Natural killer cell (primary cell): ENCODE measurements around the gene REXO4. TPM values are rescaled to one million over a fixed set of nuclear protein-coding genes. Genes with fewer than 3 reads are reported as not detected.
A peak's percentile ranks its signal among the peaks of the same experiment; 100 is the strongest.

Source experiments
- ATAC-seq, 3 donors: fragments of 150-1000 bp in 2 of 3; fragments of 200-7000 bp in 1 of 3; cut with Tn5 transposase; 1 replicate in 1 of 3; 2 replicates in 2 of 3; pipeline ENCODE4 v1.10.0; 2021; ENCODE audit warnings: mild to moderate bottlenecking in 2 of 3, moderate library complexity in 2 of 3
- DNase-seq, 2 donors: peaks; one replicate each; pipeline versions ENCODE4 v3.0.0 to v3.0.0-alpha.2; 2013 to 2021; ENCODE audit warnings: mixed read lengths in 1 of 2
- H3K27ac ChIP-seq: one replicate; pipeline ENCODE4 v1.5.1; 2013; ENCODE audit warnings: mild to moderate bottlenecking, low read length
- H3K27me3 ChIP-seq: one replicate; pipeline ENCODE4 v1.6.1; 2013; ENCODE audit warnings: low read length; ENCODE audit not compliant: control insufficient read depth, insufficient read depth
- H3K36me3 ChIP-seq: one replicate; pipeline ENCODE4 v1.6.1; 2013; ENCODE audit warnings: low read length; ENCODE audit not compliant: control insufficient read depth, insufficient read depth
- H3K4me1 ChIP-seq: one replicate; pipeline ENCODE4 v1.6.1; 2013; ENCODE audit warnings: low read length; ENCODE audit not compliant: control insufficient read depth, insufficient read depth
- H3K4me3 ChIP-seq: one replicate; pipeline ENCODE4 v1.5.1; 2013; ENCODE audit warnings: low read length
- H3K9me3 ChIP-seq: one replicate; pipeline ENCODE4 v1.6.1; 2013; ENCODE audit warnings: low read length; ENCODE audit not compliant: control insufficient read depth, insufficient read depth
- H3K27ac Mint-ChIP-seq, 2 donors: one replicate each; pipeline ENCODE4 v1.8.0; 2022; ENCODE audit warnings: mild to moderate bottlenecking in 2 of 2, mixed read lengths in 2 of 2, moderate library complexity in 1 of 2
- H3K27me3 Mint-ChIP-seq, 2 donors: one replicate each; pipeline ENCODE4 v1.8.0; 2022; ENCODE audit warnings: low read depth in 2 of 2, mixed read lengths in 2 of 2
- H3K36me3 Mint-ChIP-seq: one replicate; pipeline ENCODE4 v1.8.0; 2022; ENCODE audit warnings: mixed read lengths
- H3K4me1 Mint-ChIP-seq, 2 donors: one replicate each; pipeline ENCODE4 v1.8.0; 2022; ENCODE audit warnings: mixed read lengths in 2 of 2
- H3K4me3 Mint-ChIP-seq: one replicate; pipeline ENCODE4 v1.8.0; 2022; ENCODE audit warnings: mild to moderate bottlenecking, moderate library complexity, mixed read lengths
- H3K9me3 Mint-ChIP-seq, 2 donors: one replicate each; pipeline ENCODE4 v1.8.0; 2022; ENCODE audit warnings: mixed read lengths in 2 of 2
- CTCF ChIP-seq: fragments of 200-600 bp; IDR thresholded peaks from one replicate; pipeline ENCODE4 v1.8.0; 2022; ENCODE audit warnings: antibody characterized with exemption
- WGBS: methylation state at CpG from one replicate; pipeline ENCODE4 v1.1.7; 2013; ENCODE audit warnings: missing lambda C conversion rate; ENCODE audit not compliant: insufficient coverage; 5-methylcytosine and 5-hydroxymethylcytosine counted together
- intact Hi-C: fragments of 100-400 bp; cut with micrococcal nuclease; formaldehyde crosslinking; loops from one replicate; pipeline ENCODE4 v1.14.2; 2022
- total RNA-seq, 4 donors: library from RNA; stranded (reverse); fragments of 120-200 nt in 1 of 4; gene quantifications; one replicate each; pipeline versions ENCODE4 v1.2.3 to v1.2.4, GENCODE V29; 2013 to 2022

Gene REXO4
- total RNA-seq, 3 donors from 2014 or later (not counting 1 experiment from before 2014, with no cell fraction given): 14.2 to 21.6 (median 18.8) TPM

- DNase-seq (no peak), ATAC-seq (peak in 2 of 3 donors; percentile 40 to 67)
- Histone ChIP-seq H3K27ac (no peak overlapping the region), H3K27me3 (peaks cover 8% of the 10 kb centered on the region), H3K9me3 (no peaks in the 10 kb centered on the region), H3K4me3 (no peak overlapping the region), H3K36me3 (no peaks in the 10 kb centered on the region), H3K4me1 (peaks cover 6% of the 10 kb centered on the region)
- Mint-ChIP-seq H3K9me3 (no peaks in the 10 kb centered on the region), H3K27ac (no peak overlapping the region), H3K4me1 (peaks cover 0 to 6% of the 10 kb centered on the region in 2 donors), H3K27me3 (peaks cover 8 to 22% of the 10 kb centered on the region in 2 donors), H3K4me3 (peak overlapping the region; percentile 55), H3K36me3 (no peaks in the 10 kb centered on the region)
- intact Hi-C loops: no loop called here
- 2% methylated on average over 57 of the region's 57 CpGs for WGBS
- TF ChIP-seq CTCF: no peak
Observed at GRCh38 chr9:133428617-133429101, 10.8 kb upstream of the REXO4 start.

GRCh38 chr9:133427658-133428348 lies 10.0 kb upstream of the REXO4 start:
- H3K27me3 ChIP-seq: peaks cover 8% of the 10 kb centered on the region
- H3K36me3 ChIP-seq: no peaks in the 10 kb centered on the region
- ATAC-seq (no peak), DNase-seq (no peak)
- Mint-ChIP-seq H3K27me3 (peaks cover 8 to 22% of the 10 kb centered on the region in 2 donors), H3K4me3 (peak overlapping the region; percentile 65), H3K27ac (no peak overlapping the region), H3K9me3 (no peaks in the 10 kb centered on the region), H3K36me3 (no peaks in the 10 kb centered on the region), H3K4me1 (peaks cover 0 to 6% of the 10 kb centered on the region in 2 donors)
- no peak overlapping the region for H3K4me3 ChIP-seq
- peaks cover 6% of the 10 kb centered on the region for H3K4me1 ChIP-seq
- WGBS: 65% methylated on average over 10 of the region's 10 CpGs
- no peak for TF ChIP-seq CTCF
- no peaks in the 10 kb centered on the region for H3K9me3 ChIP-seq
- H3K27ac ChIP-seq: no peak overlapping the region
- intact Hi-C loops: no loop called here

GRCh38 chr9:133426011-133426410 lies 8.2 kb upstream of the REXO4 start:
- no peak for DNase-seq
- ATAC-seq: no peak
- WGBS: 92% methylated on average over 11 of the region's 11 CpGs
- Histone ChIP-seq H3K27me3 (peaks cover 8% of the 10 kb centered on the region), H3K9me3 (no peaks in the 10 kb centered on the region), H3K36me3 (no peaks in the 10 kb centered on the region), H3K4me3 (no peak overlapping the region), H3K4me1 (peaks cover 13% of the 10 kb centered on the region), H3K27ac (no peak overlapping the region)
- no peak for TF ChIP-seq CTCF
- H3K27me3 Mint-ChIP-seq: peaks cover 8 to 22% of the 10 kb centered on the region in 2 donors
- H3K36me3 Mint-ChIP-seq: no peaks in the 10 kb centered on the region
- H3K4me3 Mint-ChIP-seq: no peak overlapping the region
- H3K27ac Mint-ChIP-seq: no peak overlapping the region
- peaks cover 0 to 6% of the 10 kb centered on the region in 2 donors for H3K4me1 Mint-ChIP-seq
- H3K9me3 Mint-ChIP-seq: no peaks in the 10 kb centered on the region
- intact Hi-C loops: no loop called here
